Measurements from ENCODE around the gene IL3. TPM values are rescaled to one million over a fixed set of nuclear protein-coding genes. Genes with fewer than 3 reads are reported as not detected.

Gene IL3
- total RNA-seq, 1 donor from 2014 or later: not detected

- TF ChIP-seq EZH2 (IDR thresholded peaks at IDR 0.05; ENCODE audit: insufficient read depth, low read length) (no peak), CTCF (IDR thresholded peaks at IDR 0.05; ENCODE audit: insufficient read depth, low read depth, low read length) (no peak)
- peaks cover 5% of the 10 kb centered on the region for H3K9me3 Mint-ChIP-seq (ENCODE audit: unreplicated experiment)
- Histone ChIP-seq H4K20me1 (ENCODE audit: insufficient read depth, low read length) (no peaks in the 10 kb centered on the region), H3K4me1 (ENCODE audit: insufficient read depth, low read length) (no peaks in the 10 kb centered on the region), H3K36me3 (ENCODE audit: insufficient read depth, low read length) (no peaks in the 10 kb centered on the region), H3K9ac (ENCODE audit: low read length) (no peak overlapping the region), H3K27me3 (ENCODE audit: insufficient read depth, low read length) (peaks cover 37% of the 10 kb centered on the region), H2AFZ (ENCODE audit: low read depth, low read length) (no peak overlapping the region), H3K27ac (ENCODE audit: low read depth, low read length) (no peak overlapping the region), H3K4me3 (ENCODE audit: insufficient read depth, low read depth, low read length) (no peak overlapping the region), H3K79me2 (ENCODE audit: insufficient read depth, low read length) (no peaks in the 10 kb centered on the region), H3K9me3 (ENCODE audit: insufficient read depth, low read depth, low read length) (no peaks in the 10 kb centered on the region), H3K4me2 (ENCODE audit: low read length) (no peak overlapping the region)
- H3K27me3 Mint-ChIP-seq (ENCODE audit: low read depth, unreplicated experiment): peaks cover 68% of the 10 kb centered on the region
- H3K36me3 Mint-ChIP-seq (ENCODE audit: low read depth, unreplicated experiment): no peaks in the 10 kb centered on the region
- no peak overlapping the region for H3K4me3 Mint-ChIP-seq (ENCODE audit: unreplicated experiment)
- FAIRE-seq: no peak
- DNase-seq (ENCODE audit: low read depth): no peak
- no peak overlapping the region for H3K27ac Mint-ChIP-seq (ENCODE audit: unreplicated experiment)
- H3K4me1 Mint-ChIP-seq (ENCODE audit: low read depth, unreplicated experiment): no peaks in the 10 kb centered on the region
Observed at GRCh38 chr5:132013006-132013689, 47.3 kb upstream of the IL3 start.

- Histone ChIP-seq H2AFZ (ENCODE audit: low read depth, low read length) (no peak overlapping the region), H3K9me3 (ENCODE audit: insufficient read depth, low read depth, low read length) (no peaks in the 10 kb centered on the region), H3K9ac (ENCODE audit: low read length) (no peak overlapping the region), H3K4me1 (ENCODE audit: insufficient read depth, low read length) (no peaks in the 10 kb centered on the region), H4K20me1 (ENCODE audit: insufficient read depth, low read length) (no peaks in the 10 kb centered on the region), H3K27me3 (ENCODE audit: insufficient read depth, low read length) (peaks cover 37% of the 10 kb centered on the region), H3K79me2 (ENCODE audit: insufficient read depth, low read length) (no peaks in the 10 kb centered on the region), H3K36me3 (ENCODE audit: insufficient read depth, low read length) (no peaks in the 10 kb centered on the region), H3K4me3 (ENCODE audit: insufficient read depth, low read depth, low read length) (no peak overlapping the region), H3K27ac (ENCODE audit: low read depth, low read length) (no peak overlapping the region), H3K4me2 (ENCODE audit: low read length) (no peak overlapping the region)
- no peak for DNase-seq (ENCODE audit: low read depth)
- Mint-ChIP-seq H3K4me3 (ENCODE audit: unreplicated experiment) (no peak overlapping the region), H3K27me3 (ENCODE audit: low read depth, unreplicated experiment) (peaks cover 63% of the 10 kb centered on the region), H3K4me1 (ENCODE audit: low read depth, unreplicated experiment) (no peaks in the 10 kb centered on the region), H3K27ac (ENCODE audit: unreplicated experiment) (no peak overlapping the region), H3K9me3 (ENCODE audit: unreplicated experiment) (peaks cover 5% of the 10 kb centered on the region), H3K36me3 (ENCODE audit: low read depth, unreplicated experiment) (no peaks in the 10 kb centered on the region)
- FAIRE-seq: no peak
- TF ChIP-seq EZH2 (IDR thresholded peaks at IDR 0.05; ENCODE audit: insufficient read depth, low read length) (no peak), CTCF (IDR thresholded peaks at IDR 0.05; ENCODE audit: insufficient read depth, low read depth, low read length) (no peak)
Observed at GRCh38 chr5:132013711-132014110, 46.7 kb upstream of the IL3 start.

GRCh38 chr5:132016721-132017250 is 43.7 kb upstream of the IL3 start:
- H4K20me1 ChIP-seq (ENCODE audit: insufficient read depth, low read length): no peaks in the 10 kb centered on the region
- no peak for FAIRE-seq
- H2AFZ ChIP-seq (ENCODE audit: low read depth, low read length): no peak overlapping the region
- Mint-ChIP-seq H3K9me3 (ENCODE audit: unreplicated experiment) (peaks cover 5% of the 10 kb centered on the region), H3K4me3 (ENCODE audit: unreplicated experiment) (no peak overlapping the region), H3K4me1 (ENCODE audit: low read depth, unreplicated experiment) (peaks cover 2% of the 10 kb centered on the region), H3K36me3 (ENCODE audit: low read depth, unreplicated experiment) (no peaks in the 10 kb centered on the region), H3K27ac (ENCODE audit: unreplicated experiment) (no peak overlapping the region), H3K27me3 (ENCODE audit: low read depth, unreplicated experiment) (peaks cover 48% of the 10 kb centered on the region)
- no peaks in the 10 kb centered on the region for H3K9me3 ChIP-seq (ENCODE audit: insufficient read depth, low read depth, low read length)
- DNase-seq (ENCODE audit: low read depth): no peak
- H3K27ac ChIP-seq (ENCODE audit: low read depth, low read length): no peak overlapping the region
- H3K4me1 ChIP-seq (ENCODE audit: insufficient read depth, low read length): no peaks in the 10 kb centered on the region
- peaks cover 30% of the 10 kb centered on the region for H3K27me3 ChIP-seq (ENCODE audit: insufficient read depth, low read length)
- no peak overlapping the region for H3K4me3 ChIP-seq (ENCODE audit: insufficient read depth, low read depth, low read length)
- no peak overlapping the region for H3K4me2 ChIP-seq (ENCODE audit: low read length)
- H3K36me3 ChIP-seq (ENCODE audit: insufficient read depth, low read length): no peaks in the 10 kb centered on the region
- no peak overlapping the region for H3K9ac ChIP-seq (ENCODE audit: low read length)
- H3K79me2 ChIP-seq (ENCODE audit: insufficient read depth, low read length): no peaks in the 10 kb centered on the region
- TF ChIP-seq CTCF (IDR thresholded peaks at IDR 0.05; ENCODE audit: insufficient read depth, low read depth, low read length) (no peak), EZH2 (IDR thresholded peaks at IDR 0.05; ENCODE audit: insufficient read depth, low read length) (no peak)
